ENCODE measurements around the gene PRKN. TPM values are rescaled to one million over a fixed set of nuclear protein-coding genes. Genes with fewer than 3 reads are reported as not detected.

The PRKN gene
- total RNA-seq, 1 donor from 2014 or later, result 0.91 TPM

DNA sequence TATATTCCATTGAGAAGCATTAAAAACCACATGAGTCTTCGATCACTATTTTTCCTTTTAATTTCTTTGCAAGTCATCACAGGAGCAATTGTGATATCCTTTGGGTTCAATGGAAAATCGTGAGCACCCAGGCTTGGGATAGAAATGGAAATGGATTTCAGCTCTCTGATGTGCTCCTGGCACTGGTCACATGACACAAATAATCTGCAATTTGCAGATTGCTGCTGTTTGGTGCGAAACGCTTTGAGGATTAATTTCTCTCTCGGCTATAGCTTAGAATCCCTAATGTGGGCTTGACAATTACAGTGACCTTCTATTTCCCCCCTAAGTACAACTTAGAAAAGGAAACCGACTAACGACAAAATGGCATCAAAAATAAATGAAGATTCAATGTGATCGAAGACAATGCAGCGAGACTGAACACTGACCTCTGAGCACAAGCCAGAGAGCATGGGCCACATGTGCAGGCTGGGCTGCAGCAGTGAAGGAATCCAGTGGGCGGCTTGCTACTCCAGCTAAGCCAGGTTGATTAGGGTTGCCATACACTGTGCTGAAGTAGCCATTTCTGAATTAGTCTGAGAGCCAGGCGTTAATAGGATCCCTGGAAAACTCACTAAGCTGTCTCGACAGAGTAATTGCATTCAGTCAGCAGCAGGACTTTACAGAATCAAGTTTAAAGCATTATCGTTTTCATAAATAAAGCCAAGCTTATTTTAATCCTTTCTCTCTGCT is 1151.9 kb downstream of the PRKN start:
- intact Hi-C loops (cut with micrococcal nuclease), result no loop called here

DNA sequence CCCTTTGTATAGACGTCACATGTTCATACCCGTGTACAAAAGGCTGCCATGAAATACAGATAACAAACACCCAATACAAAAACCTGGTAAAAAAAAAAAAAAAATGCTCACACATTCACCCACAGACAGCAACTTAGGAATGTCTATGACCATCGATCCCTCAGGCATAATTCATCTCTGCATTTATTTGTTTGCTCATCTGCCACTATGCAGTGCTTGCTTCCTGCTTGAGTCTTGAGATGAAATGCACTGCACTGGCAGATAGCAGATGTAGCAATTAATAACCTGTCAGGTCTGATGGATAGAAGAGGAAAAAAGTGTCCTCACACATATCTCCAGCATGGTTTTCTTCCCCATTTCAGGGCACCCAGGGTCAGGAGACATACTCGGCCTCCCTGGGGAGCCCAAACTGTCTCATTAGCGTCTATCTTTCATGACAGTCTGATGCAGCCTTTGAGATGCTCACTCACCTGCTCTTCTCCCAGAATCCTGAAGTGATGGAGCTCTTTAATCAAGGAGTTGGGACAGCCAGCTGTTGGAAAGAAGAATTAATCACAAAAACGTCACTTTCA is 1158.6 kb downstream of the PRKN start:
- intact Hi-C loops (cut with micrococcal nuclease), result no loop called here

DNA sequence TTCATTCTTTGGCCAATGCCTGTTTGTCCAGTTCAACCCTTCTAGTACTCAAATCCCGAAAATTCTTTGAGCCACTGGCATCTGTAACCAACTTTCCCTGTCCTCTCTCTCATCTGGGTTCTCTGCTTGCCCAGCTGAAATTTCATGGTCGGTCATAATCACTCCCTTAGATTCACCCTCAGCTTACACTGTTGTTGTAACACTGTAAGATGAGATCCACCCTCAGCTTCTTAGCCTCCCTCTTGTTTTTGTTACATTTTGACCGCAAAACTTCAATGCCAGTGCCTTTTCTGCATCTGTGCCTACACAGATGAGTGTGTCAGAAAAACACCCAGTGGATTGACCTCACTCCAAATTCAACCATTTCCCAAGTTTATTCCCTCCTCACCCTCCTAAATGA is 1162.6 kb downstream of the PRKN start:
- intact Hi-C loops (cut with micrococcal nuclease), result no loop called here

DNA sequence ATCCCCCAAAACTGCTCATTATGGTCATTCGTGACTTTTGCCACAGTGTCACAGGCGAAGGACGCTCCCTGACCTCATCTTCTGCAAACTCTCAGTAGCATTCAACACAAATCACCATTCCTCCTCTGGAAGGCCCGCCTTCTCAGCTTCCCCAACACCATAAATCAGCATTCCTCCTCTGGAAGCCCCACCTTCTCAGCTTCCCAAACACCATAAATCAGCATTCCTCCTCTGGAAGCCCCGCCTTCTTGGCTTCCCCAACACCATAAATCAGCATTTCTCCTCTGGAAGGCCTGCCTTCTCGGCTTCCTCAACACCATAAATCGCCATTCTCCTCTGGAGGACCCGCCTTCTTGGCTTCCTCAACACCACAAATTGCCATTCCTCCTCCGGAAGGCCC is 1165.7 kb downstream of the PRKN start:
- intact Hi-C loops (cut with micrococcal nuclease), result no loop called here

DNA sequence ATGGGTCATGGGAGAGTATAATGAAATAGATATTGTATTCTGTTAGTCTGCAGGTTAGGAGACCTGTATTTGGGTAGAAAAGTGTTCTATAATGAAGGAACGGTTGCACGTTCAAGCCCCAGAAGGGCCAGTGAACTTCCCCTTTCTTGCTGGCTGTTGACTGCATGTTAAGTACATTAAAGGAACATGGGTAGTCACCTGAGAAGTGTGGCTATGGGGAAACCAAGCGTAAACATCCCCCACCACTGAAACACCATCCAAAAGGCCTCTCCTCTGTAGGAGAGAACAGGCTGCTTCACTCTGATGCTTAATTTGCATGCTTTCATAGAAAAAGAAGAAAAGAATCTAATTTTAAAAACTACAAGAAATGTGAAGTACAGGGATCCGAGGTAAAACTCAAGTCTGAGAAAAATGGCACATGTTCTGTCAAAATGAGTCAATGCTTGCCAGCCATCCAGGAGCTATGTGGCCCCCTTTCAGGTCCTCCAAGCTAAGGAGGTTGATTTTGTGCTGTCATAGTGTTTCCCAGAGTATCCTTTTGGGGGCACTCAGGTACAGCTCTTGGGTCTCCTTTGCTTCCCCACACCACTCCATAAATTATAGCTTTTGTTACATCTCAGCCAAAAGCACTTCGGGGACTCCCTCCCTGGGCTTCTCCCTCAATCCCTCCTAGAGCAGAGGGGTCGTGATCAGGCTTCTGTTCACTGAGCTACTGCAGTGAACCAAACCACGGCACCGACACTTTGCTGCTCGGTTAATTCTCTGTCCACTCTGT is 1170.0 kb downstream of the PRKN start:
- intact Hi-C loops (cut with micrococcal nuclease), result no loop called here

DNA sequence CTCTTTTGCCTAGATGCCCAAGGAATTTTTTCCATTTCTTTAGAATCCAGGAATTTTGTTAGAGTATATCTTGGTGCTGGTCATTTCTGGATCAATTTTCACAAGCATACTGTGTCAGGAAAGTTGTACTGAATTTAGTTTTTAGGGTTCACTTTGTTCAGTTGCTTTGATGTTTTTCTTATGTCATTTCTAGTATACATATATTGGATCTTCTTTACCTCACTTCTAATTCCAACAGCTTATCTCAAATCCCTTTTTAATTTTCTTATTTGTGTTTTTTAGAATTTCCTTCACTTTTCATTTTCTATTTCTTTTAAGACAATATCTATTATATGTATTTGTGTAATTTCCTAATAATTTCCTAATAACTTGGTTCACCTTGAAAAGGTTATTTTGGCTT is 1172.7 kb downstream of the PRKN start:
- intact Hi-C loops (cut with micrococcal nuclease), result no loop called here

DNA sequence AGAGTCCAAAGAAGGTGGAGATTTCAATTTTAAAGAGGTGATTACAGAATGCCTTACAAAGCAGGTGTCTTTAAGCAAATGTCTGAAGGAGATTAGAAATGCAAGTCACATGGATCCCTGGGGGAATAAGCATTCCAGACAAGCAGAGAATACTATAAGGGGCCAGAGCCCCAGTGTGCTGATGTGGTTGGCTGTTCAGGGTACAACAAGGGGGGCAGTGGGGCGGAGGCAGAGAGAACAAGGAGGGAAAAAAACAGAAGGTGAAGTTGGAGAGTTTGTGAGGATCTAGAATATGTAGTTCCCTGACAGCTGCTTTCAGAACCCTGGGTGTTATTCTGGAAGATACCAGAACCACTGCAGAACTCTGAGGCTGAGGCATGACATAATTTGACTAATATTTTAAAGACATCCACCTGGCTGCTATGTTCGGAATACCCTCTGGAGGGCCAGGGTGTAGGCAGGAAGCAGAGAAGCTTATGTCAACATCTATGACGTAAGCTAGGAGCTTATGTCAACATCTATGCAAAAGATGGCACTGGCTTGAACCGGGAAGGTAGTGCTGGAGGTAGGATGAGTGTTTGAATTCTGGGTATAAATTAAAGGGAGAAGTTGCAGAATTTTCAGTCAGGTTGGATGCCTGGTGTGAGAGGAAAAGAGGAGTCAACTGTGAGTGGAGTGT is 1177.5 kb downstream of the PRKN start:
- intact Hi-C loops (cut with micrococcal nuclease), result no loop called here

DNA sequence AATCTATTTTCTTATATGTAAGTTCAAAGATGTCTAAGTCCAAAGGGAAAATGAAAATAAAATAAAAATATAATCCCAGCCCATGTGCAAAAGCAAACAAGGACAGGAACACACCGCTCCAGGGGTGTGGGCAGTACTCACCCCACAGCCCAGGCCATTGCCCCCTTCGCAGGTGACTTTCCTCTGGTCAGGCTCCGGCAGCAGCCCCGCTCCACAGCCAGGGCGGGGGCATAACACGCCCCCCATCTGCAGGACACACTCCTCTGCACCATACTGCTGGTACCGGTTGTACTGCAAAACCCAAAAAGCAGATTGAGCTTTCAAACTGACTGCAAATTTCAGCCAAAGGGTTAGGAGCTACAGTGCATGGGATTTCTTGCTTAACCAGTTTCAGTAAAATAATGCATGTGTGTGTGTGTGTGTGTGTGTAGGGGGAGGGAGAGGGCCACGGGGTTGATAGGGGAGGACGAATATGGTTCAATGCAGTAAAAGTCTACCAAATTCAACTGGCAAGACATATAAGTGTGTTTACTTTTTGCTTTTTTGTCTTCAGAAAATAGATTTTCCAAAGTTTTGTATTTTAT is 1178.8 kb downstream of the PRKN start:
- intact Hi-C loops (cut with micrococcal nuclease), result no loop called here

DNA sequence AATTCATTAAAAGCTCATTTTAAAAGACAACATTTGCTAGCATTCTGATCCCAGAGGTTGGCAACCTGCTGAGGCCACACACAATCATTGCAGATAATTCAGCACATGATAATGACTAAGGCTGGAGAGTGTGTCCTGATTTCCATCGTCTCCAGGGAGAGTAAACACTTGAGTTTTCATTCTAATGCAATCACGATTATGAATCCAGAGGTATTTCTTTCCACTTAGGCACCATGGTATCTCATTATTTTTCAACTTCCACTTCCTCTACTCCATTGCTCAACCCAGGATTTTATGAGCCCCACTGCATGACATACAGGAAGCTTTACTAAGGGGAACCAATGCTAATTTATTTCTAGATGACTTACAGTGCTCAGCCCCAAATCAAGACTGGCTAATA is 1179.9 kb downstream of the PRKN start:
- intact Hi-C loops (cut with micrococcal nuclease), result no loop called here

DNA sequence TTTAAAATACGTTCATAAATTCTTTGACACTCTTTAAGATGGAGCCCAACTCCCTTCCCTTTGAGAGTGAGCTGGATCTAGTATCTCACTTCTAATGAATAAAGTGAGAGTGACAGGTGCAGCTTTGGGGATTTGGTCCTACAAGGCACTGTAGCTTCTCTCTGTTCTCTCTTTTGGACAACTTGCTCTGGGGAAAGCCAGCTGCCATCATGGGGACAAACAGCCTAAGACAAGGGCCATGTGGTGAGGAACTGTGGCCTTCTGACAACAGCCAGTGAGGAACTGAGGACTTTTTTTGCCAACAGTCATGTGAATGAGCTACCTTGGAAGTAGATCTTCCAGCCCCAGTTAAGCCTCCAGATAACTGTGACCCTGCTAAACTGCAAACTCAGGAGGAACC is 1180.9 kb downstream of the PRKN start:
- intact Hi-C loops (cut with micrococcal nuclease), result no loop called here

DNA sequence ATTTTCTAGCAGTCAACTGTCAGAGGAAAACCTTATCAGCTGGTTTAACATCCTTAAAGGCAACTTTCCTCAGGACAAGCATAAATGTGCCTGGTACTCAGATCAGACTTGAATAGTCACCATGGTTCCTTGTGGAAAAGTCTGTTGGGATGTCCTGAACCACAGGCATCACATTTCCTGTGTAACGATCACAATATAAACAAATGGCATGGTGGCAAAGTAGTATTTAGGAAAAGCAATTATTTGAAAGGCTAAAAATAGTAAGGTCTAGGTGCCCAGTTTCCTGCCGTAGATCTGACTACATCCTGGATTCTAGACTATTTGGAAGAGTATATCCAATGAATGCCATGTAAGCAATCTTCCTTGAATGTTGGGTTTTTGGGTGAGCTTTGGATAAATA is 1181.8 kb downstream of the PRKN start:
- intact Hi-C loops (cut with micrococcal nuclease), result no loop called here

DNA sequence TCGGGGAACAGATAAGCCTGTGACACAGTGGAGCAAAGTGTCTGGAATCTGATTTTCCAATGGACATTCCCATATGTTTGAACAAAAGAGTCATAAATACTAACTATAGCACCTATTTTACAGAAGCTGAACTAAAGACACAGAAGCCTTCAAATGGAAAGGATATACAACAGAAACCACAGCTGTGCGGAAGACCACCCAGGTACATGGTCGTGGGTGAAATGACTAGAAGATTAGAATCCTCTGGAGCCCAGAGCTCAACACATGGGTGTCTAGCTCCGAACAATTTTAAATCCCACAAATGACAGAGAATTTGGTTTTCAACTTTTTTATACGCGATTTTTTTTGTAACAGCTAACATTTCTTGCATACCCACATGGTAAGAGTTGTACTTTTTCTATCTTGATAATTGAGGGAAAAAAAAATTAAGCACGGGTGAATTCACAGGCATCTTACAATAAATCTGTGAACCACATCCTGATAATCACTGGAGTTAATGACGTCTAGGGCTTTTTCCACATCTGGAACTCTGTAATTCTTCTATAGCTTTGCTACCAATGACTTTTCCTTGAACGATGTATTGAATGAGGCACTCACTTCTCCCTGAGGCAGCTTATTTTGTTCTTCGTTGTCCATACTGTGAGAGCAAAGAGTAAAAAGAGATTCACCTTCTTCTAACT is 1182.6 kb downstream of the PRKN start:
- intact Hi-C loops (cut with micrococcal nuclease), result no loop called here

DNA sequence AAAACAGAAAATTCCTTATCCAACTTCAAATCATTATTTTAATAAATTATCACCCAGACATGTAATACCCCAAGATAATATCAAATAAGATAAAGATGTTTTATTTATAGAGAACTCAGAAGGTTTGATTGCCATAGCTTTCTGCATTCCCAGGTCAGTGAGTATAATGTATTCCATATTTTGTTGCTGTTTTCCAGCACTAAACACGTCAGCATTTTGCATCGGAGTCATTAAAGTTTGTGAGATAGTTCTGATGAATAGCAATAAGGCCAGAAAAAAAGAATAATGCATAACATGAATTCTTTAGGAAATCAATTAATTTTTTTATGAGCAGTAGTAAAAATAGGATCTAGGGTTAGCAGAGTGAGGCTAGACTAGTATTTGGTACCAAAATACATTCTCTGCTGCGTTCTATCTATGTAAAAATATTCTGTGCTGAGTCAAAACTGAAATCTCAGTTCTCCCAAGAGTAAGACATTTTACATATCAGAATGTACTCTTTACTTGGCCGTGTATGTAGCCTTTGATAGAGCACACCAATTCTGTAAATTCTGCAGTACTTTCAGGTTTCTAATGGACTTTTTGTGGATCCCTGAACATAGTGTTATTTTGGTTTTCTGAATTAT is 1183.8 kb downstream of the PRKN start:
- intact Hi-C loops (cut with micrococcal nuclease), result no loop called here

DNA sequence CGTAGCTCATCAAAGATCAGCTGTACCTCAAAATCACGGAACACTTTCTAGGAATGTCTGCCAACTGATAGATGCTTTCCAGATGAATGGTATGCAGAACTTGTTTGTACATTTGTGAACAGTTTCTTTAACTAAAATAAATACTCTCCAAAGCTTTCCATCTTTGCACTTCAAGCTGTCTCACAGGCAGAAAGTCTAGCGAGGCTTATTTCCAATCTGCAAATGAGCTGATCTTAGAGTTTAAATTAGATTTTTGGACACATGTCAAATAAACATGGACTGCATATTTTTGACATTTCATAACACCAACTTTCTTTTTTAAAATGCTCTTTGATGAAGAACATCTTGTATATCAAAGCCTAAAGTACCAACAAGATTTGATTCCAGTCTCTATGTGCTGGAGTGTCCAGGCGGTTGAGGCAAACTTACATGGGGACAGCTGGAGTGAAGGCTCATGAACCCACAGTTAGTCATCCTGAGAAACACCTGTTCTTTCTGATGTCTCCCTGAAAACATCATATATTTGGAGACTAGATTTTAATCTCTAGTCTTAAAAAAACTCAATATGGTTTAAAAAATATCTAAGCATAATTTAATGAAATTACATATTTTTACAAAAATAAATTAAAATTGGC is 1185.1 kb downstream of the PRKN start:
- intact Hi-C loops (cut with micrococcal nuclease), result no loop called here

DNA sequence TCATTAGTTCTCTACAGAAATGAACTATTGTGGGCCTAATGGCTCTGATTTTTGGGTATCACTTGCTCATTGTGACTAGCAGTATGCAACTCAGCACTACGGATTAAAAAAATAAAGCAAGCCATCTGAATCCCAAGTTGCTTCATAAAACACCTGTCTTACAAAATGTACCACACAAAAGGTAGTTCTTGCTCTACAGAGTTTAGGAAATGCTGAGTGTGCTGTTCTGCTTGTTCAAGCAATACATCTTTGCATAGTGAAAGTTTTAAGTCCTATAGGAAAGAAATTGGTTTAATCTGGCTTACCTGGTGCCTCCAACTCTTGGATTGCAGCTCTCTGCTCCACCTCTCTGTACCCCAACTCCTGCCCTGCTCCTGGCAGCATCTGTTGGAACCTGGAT is 1187.0 kb downstream of the PRKN start:
- intact Hi-C loops (cut with micrococcal nuclease), result no loop called here

DNA sequence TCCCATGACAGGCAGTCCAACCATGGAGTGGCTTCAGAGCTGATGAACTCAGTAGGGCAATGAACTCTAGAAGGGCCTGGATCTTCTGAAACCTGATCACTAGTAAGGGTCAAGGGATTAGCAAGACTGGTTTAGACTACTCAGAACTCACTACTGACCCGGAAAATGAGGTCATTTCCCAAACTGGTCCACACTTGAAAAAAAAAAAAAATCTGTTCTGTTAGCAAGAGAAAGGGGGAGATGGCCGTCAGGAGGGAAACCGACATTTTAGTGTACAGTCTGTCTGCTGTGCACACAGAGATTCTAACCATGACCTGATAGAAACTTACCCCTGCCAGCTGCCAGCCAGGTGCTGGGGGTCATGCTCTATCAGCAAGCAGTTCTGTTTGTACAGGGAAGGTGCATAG is 1191.3 kb downstream of the PRKN start:
- intact Hi-C loops (cut with micrococcal nuclease), result no loop called here

DNA sequence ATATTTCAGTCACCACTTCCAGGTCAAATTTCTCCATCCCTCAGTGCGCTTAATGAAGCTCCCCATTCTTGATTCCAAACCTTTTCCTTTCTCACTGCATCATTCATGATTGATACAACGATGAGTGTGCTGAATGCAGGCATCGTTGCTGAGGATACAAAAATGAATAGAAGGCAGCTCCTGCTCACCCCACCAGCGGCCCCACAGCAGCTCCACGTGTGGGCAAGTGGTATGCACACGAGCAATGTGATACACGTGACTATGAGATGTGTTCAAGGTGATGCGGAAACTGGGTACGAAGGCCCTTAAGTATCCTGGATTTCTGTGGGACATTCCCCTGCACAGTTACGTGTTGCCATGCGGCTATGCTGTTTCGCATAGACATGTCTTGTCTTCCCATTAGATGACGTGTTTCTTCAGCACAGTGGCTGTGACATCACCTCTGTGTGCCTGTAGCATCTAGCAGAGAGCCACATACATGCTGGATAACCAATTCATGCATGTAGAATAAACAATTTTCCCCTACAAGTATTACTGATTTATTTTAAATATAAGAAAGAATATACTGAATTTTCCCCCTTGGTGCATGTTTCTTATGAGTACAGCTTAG is 1193.2 kb downstream of the PRKN start:
- intact Hi-C loops (cut with micrococcal nuclease), result no loop called here

DNA sequence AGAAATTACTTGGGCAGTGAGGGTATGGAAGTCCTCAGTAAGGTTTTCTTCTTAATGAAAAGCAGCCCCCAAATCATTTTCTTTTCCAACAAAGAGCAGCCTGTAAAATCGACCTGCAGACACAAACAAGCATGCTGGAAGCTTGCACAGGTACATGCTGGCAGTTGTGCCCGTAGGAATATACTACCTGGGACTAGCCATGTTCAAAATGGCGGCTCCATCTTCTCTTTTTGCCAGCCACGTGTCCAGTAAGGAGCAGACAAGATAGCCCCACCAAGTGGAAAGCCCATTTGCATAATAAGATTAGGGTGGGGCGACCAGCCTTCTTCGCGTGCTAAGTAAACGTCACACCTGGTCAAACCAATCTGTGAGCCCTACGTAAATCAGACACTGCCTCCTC is 1194.3 kb downstream of the PRKN start:
- intact Hi-C loops (cut with micrococcal nuclease), result no loop called here

DNA sequence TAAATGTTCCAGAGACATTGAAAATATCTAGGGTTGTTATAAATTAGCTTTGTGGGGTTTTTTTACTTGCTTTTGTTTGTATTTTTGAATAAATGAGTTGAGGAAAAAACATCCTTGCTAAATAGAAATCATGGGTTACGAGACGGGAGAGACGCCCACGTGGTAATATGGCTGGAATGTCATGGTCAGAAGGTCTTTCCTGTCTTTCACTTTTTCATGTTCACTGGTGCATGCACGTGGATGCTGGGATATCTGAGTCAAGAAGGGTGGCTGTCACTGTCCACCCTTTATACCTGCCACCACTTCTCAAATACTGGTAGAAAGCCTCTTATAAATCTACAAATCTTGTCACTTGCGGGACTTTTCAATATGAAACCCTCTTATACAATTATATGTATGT is 1195.0 kb downstream of the PRKN start:
- intact Hi-C loops (cut with micrococcal nuclease), result no loop called here

DNA sequence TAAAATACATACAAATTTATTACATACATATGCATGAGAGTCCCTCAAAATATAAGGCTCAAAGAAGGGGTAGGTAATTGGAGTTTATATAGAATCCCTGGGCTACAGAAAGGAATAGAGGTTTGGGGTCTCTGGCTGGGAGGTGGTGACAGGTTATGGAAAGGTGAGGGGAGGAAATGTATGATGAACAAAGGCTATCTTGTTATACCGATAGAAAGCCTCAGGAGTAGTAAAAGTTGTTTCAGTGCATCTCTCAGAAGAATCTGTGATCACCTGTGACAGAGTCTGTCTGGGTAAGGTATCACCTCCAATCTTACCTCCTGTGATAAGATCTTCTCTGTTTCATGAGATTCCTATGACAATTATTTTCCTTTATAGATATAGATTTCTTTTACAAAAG is 1200.8 kb downstream of the PRKN start:
- intact Hi-C loops (cut with micrococcal nuclease), result no loop called here
